GM18861 (cell line): ENCODE measurements around the gene CPLX1.
"Not testable (repeated sequence)": the region's sequence is repeated elsewhere in the genome, so short reads cannot be mapped to it uniquely, and the experiment has no call there.

Experiments used
- ATAC-seq: cut with Tn5 transposase; IDR thresholded peaks from one replicate; pipeline ENCODE4 v1.9.1; 2021; ENCODE audit not compliant: unreplicated experiment

CPLX1 gene

GRCh38 chr4:779555-779954 lies 46.4 kb downstream of the CPLX1 start:
- no peak for ATAC-seq

GRCh38 chr4:777520-778262 lies 48.2 kb downstream of the CPLX1 start:
- ATAC-seq = no peak

- ATAC-seq = no peak
Measured at GRCh38 chr4:776743-777441, 49.0 kb downstream of the CPLX1 start.

GRCh38 chr4:775485-775884 lies 50.4 kb downstream of the CPLX1 start:
- ATAC-seq = not testable (repeated sequence)

- not testable (repeated sequence) for ATAC-seq
Measured at GRCh38 chr4:774419-775092, 51.4 kb downstream of the CPLX1 start.

GRCh38 chr4:773214-773613 lies 52.7 kb downstream of the CPLX1 start:
- no peak for ATAC-seq

- no peak for ATAC-seq
Measured at GRCh38 chr4:772776-773175, 53.2 kb downstream of the CPLX1 start.

- no peak for ATAC-seq
Measured at GRCh38 chr4:772118-772517, 53.8 kb downstream of the CPLX1 start.

- ATAC-seq = no peak
Measured at GRCh38 chr4:771464-771863, 54.5 kb downstream of the CPLX1 start.

GRCh38 chr4:770022-770421 lies 55.9 kb downstream of the CPLX1 start:
- no peak for ATAC-seq

- ATAC-seq = no peak
Measured at GRCh38 chr4:769511-769910, 56.4 kb downstream of the CPLX1 start.

GRCh38 chr4:768995-769394 lies 56.9 kb downstream of the CPLX1 start:
- no peak for ATAC-seq

- ATAC-seq = no peak
Measured at GRCh38 chr4:768076-768475, 57.9 kb downstream of the CPLX1 start.

- no peak for ATAC-seq
Measured at GRCh38 chr4:766559-767283, 59.2 kb downstream of the CPLX1 start.

GRCh38 chr4:766152-766515 lies 59.8 kb downstream of the CPLX1 start:
- no peak for ATAC-seq

GRCh38 chr4:764405-765169 lies 61.3 kb downstream of the CPLX1 start:
- no peak for ATAC-seq

GRCh38 chr4:763922-764321 lies 62.0 kb downstream of the CPLX1 start:
- no peak for ATAC-seq

- no peak for ATAC-seq
Measured at GRCh38 chr4:763191-763810, 62.6 kb downstream of the CPLX1 start.

GRCh38 chr4:762211-763190 lies 63.4 kb downstream of the CPLX1 start:
- no peak for ATAC-seq
